ENCODE data around the gene POLR2A.

Gene POLR2A

GRCh38 chr17:7497228-7497627 lies 13.1 kb downstream of the POLR2A start:
- in situ Hi-C loops (cut with HindIII; ENCODE audit: low sequenced_read_pairs): no loop called here
- DNase-seq (ENCODE audit: low read depth, low spot score): no peak
- no peak overlapping the region for H3K4me3 ChIP-seq (ENCODE audit: low read depth, low read length)
- TF ChIP-seq CTCF (IDR thresholded peaks at IDR 0.05; ENCODE audit: low read depth, low read length): no peak

GRCh38 chr17:7497636-7498035 lies 13.5 kb downstream of the POLR2A start:
- in situ Hi-C loops (cut with HindIII; ENCODE audit: low sequenced_read_pairs): no loop called here
- DNase-seq (ENCODE audit: low read depth, low spot score): no peak
- TF ChIP-seq CTCF (IDR thresholded peaks at IDR 0.05; ENCODE audit: low read depth, low read length): no peak
- no peak overlapping the region for H3K4me3 ChIP-seq (ENCODE audit: low read depth, low read length)

- H3K4me3 ChIP-seq (ENCODE audit: low read depth, low read length): no peak overlapping the region
- no peak for DNase-seq (ENCODE audit: low read depth, low spot score)
- in situ Hi-C loops (cut with HindIII; ENCODE audit: low sequenced_read_pairs): no loop called here
- no peak for TF ChIP-seq CTCF (IDR thresholded peaks at IDR 0.05; ENCODE audit: low read depth, low read length)
These were observed 15.0 kb downstream of the POLR2A start for GRCh38 chr17:7499161-7499560.

- TF ChIP-seq CTCF (IDR thresholded peaks at IDR 0.05; ENCODE audit: low read depth, low read length): no peak
- in situ Hi-C loops (cut with HindIII; ENCODE audit: low sequenced_read_pairs): no loop called here
- no peak overlapping the region for H3K4me3 ChIP-seq (ENCODE audit: low read depth, low read length)
- no peak for DNase-seq (ENCODE audit: low read depth, low spot score)
These were observed 17.6 kb downstream of the POLR2A start for GRCh38 chr17:7501729-7502128.

GRCh38 chr17:7502171-7502847 lies 18.1 kb downstream of the POLR2A start:
- TF ChIP-seq CTCF (IDR thresholded peaks at IDR 0.05; ENCODE audit: low read depth, low read length): no peak
- H3K4me3 ChIP-seq (ENCODE audit: low read depth, low read length): no peak overlapping the region
- in situ Hi-C loops (cut with HindIII; ENCODE audit: low sequenced_read_pairs): no loop called here
- no peak for DNase-seq (ENCODE audit: low read depth, low spot score)

- in situ Hi-C loops (cut with HindIII; ENCODE audit: low sequenced_read_pairs): no loop called here
- peak; percentile 47 for TF ChIP-seq CTCF (IDR thresholded peaks at IDR 0.05; ENCODE audit: low read depth, low read length)
- no peak for DNase-seq (ENCODE audit: low read depth, low spot score)
- H3K4me3 ChIP-seq (ENCODE audit: low read depth, low read length): no peak overlapping the region
These were observed 18.8 kb downstream of the POLR2A start for GRCh38 chr17:7502987-7503386.
